GM18858 (cell line): Measurements from ENCODE around the gene NUBP2.

Experiments
- ATAC-seq: cut with Tn5 transposase; IDR thresholded peaks from one replicate; pipeline ENCODE4 v1.9.1; 2021; ENCODE audit not compliant: unreplicated experiment

The NUBP2 gene, protein sequence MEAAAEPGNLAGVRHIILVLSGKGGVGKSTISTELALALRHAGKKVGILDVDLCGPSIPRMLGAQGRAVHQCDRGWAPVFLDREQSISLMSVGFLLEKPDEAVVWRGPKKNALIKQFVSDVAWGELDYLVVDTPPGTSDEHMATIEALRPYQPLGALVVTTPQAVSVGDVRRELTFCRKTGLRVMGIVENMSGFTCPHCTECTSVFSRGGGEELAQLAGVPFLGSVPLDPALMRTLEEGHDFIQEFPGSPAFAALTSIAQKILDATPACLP

DNA sequence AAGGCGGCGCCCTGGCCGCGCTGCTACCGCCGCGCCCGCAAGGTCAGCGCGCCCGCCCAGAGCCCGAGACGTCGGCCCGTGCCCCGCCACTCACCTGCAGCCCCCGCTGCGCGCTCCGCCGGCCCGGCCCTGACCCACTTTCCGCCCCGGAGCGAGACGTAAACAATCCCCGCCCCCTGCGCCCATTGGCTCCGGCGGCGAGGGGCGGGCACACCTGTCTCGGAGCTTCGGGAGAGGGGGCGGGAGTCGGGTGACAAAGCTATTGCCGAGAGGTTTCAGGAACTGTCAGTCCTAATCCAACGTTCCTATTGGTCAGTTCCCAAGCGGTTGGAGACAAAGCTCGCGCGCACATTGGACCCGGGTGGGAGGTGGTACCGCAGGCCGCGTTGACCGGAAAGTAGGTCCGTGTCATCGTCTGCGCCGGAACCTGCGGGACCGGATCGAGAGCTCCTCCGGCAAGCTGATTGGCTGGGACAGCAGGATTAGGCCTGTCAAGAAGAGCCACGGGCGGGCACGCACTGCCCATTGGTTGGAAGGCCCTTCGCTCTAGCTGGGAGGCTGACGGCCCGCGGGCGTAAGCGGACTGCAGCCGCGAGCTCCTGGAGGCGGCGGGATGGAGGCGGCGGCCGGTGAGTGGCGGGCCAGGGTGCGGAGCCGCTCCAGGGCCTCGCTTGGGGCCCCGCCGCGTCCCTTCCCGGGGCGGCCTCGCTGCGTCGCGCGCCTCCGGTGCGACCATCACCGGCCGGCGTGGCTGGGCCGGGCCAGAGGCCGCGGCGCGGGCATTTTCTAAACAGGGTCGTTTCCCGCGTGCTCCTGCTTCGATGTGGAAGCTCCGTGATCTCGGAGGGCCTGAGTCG lies at the start of gene NUBP2, which contains the start of gene SPSB3:
TSS of gene NUBP2 (plus strand) at position 553 of the 857 bp plus-strand sequence. CDS start at position 614, 61 bp downstream.
TSS of gene SPSB3 (minus strand) at position 164 of the 857 bp plus-strand sequence. CDS start 1,088 bp downstream, outside the sequence.
- peak; percentile 75 for ATAC-seq

DNA sequence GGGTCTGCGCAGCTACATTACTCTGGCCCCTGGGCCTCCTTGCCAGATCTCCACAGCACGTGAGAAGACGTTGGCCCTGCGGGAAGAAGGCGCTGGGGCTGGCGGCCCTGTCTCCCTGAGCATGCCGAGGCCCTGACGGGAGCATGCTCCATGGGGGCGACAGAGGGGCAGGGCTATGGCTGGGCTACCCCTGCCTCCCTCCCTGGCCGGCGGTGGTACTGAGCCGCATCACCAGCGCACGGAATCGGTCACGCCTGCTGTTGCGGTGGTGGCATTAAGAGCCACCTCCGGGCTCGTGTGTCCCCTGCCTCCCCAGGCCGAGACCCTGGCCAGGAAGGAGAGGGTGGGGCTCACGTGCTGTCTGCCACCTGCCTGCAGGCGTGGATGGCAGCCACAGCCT lies 48.6 kb upstream of the NUBP2 start:
- no peak for ATAC-seq

DNA sequence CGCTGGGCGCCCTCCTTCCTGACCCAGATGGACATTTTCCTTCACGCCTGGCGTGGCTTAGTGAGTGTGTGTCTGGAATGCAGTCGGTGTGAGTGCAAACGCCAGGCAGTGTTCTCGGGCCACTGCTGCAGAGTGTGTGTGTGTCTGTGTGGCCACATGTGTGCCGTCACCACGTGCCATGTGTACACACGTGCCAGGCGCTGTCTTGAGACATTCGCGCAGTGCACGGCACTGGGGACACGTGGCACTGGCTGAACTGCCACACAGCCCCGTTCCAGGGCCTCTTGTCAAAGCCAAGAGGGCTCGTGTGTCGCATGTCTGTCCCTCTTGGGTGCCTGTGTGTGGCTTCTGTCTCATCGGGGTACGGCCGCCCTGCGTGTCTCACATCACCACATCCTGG lies 47.9 kb upstream of the NUBP2 start:
- ATAC-seq, result no peak

DNA sequence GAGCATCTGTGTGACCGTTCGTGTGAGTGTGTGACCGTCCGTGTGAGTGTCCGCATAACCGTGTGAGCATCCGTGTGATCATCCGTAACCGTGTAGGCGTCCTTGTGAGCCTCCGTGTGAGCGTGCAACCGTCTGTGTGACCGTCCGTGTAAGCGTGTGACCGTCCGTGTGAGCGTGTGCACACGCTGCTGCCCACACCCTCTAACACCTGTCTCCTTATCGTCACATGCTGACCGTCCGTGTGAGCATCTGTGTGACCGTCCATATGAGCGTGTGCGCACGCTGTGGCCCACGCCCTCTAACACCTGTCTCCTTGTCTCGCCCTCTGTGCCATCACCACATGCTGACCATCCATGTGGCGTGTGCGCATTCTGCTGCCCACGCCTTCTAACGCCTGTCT lies 42.5 kb upstream of the NUBP2 start:
- ATAC-seq, result no peak

DNA sequence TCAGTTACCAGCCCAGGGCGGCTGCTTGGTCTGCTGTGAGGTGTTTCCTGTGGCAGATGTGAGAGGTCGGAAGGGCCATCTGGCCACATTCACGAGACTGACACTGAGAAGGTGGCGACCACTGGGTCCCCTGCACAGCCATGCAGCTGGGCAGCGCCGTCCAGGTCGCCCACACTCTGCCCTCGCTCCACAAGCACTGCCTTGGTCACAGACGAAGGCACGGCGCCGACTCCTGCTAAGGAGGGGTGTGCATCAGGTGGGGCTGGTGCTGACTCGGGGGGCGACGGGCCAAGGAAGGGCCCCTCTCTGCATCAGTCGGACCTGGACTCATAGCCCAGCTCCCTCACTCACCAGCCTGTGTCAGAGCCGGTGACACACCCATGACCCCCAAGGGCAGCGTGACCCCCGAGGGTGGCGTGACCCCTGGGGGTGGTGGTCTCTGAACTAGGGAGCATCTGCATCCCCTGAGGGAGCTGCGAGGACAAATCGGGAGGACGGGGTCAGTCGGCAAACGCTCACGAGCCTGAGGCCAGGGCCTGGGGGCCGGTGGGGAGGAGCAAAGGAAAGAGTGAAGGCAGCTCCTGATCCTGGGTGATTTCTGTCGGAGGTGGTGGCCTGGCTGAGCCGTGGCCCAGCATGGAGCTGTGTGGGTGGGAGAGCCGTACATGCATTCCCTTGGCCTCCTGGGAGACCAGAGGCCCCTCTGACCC lies 41.8 kb upstream of the NUBP2 start:
- no peak for ATAC-seq

DNA sequence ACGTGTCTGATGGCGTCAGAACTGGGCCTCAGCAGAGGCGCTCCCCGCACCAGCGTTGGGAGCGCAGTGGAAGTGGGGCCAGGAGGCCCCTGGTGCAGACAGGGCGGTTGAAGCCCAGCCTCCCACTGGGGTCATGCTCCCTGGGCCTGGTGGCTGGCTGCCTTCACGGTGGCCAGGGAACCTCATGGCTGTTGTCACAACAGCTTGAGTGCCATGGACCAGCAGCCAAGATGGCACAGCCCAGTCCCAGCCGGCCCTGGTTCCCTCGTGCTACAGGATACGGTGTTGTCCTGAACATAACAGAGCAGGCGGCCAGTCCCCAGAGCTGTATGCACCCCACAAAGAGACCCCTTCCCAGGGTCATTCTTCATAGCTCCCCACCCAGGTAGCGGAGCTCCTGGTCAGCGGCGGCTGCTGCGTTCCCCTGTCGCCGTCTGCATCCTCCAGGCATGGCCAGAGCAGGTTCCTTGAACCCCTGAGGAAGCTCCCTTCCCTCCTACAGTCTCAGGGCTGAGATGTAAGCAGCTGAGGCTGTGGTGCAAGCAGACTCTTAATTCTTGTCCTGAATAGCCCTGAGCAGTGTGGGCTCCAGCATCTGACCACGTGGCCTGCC lies 41.1 kb upstream of the NUBP2 start:
- no peak for ATAC-seq

DNA sequence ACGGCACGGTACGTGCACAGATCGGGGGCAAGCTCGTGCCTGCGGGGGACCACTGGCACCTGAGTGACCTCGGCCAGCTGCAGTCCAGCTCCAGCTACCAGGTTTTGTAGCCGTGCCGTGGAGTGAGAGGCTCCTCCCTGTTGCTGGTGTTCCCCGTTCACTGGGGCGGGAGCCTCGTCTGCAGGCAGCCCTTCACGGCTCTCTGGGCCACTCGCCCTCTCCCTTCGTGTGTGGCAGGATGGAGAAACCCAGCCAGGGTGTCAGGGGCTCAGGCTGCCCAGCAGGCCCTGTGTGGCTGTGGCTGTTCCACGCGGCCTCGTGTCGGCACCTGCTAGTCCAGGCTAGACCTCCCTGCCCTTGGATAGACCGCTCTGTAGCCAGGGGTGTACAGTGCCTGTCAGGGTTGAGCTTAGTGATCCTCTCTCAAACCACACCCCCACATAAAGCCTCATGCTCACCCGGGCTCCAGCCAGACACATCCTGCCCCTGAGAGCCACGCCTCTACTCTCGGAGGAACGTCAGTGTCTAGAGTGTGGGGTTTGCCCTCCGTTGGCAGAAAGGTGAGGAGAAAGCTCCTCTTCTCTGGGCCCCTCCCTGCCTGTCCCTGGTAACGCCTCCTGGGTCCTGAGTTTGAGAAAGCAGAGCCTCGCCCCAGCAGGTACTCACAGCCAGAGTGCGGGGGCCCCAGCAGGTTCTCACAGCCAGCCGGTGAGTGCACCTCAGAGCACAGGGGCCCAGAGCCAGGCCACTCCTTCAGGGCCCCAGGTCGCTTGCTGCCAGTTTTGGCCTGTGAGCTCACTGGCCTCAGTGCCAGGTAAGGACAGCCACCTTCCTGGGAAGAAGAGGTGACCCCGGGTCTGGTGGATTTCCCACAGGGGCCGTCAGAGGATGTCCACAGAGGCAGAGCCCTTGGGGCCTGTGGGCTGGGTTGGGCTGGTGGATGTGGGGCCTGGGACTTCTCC lies 39.1 kb upstream of the NUBP2 start:
- no peak for ATAC-seq

DNA sequence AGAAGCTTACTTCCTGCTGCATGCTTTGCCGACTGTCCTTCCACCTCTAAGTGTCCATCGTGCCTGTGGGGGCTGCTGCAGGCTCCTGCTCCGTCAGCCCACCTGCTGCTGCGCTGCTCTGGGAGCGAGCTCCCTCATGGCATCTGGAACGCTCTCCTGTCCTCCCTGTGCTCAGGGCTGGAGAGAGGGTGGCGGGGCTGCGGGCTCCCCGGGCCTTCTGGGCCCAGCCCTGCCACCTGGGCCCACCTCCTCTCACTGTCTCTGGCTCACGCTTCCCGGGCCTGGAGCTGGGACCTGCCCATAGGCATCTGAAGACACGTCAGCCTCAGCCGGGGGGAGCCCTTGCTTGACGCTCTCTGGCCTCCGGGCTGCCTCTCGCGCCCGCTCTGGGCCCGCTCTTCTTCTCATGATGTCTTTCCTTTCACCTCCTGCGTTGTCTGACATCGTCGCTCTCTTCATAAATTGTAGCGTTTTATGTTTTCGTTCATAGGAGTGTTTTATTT lies 38.4 kb upstream of the NUBP2 start:
- no peak for ATAC-seq

DNA sequence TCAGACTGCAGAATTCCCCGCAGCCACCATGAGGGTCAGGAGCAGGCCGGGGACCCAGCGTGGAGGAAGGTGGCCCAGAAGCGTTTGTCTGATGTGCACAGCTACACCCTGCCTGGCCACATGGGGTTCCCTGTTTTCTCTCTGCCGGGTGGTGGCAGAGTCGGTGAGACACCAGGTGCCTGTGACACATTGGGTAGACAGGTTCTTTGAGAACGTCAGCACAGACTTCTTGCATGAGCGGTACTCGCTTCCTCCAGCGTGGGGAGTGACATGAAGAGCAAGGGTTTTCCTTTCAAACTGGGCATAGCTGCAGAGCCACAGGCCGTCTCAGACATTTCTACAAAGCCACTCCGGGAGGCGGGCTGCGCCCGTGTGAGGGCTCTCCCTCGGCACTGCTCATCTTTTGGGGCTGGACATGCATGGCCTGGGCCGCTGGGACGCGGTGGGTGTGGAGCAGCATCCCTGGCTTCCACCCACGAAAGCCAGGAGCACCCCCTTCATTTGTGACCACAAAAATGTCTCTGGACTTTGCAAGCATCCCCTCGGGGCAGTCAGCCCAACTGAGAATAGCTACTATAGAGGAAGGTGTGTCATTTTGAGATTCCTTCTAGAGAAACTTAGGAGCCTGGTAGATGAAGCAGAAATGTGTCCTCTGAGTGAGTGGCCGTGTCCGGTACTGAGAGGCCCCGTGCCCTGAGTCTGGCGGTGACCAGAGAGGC lies 37.4 kb upstream of the NUBP2 start:
- no peak for ATAC-seq

DNA sequence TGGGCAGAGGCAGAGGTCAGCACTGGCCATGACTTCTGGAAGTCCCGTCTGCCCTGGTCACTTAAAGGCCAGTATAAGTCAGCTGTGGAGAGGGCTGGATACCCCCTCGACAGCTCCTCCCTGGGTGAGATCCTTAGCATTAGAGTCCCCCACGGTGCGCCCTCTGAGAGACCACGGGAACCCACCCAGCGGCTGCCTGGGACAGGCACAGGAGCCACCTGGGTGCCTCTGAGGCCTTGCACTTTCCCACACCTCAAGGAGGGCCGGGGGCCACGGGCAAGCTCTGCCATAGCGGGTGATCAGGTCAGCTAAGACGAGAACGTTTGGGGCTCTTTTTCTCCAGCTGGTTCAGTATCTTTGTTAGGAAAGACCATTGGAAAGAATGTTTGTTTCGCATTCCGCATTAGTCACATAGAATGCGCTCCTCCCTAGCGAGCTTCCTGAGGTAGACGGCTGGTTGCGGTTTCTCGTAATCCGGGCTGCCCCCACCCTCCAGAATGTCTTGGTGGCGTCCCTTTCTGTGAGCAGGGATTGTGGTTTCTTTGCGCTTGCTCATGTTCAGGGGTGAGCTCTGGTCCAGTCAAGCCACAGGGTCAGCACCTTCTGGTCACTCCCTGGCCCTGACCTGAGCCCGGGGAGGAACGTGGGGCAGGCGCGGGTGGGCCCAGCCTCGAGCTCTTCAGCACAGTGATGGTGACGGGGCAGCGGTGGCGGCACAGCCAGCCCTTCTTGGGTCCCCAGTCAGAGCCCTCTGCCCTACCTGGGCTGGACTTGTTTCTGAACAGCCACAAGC lies 36.7 kb upstream of the NUBP2 start:
- no peak for ATAC-seq

DNA sequence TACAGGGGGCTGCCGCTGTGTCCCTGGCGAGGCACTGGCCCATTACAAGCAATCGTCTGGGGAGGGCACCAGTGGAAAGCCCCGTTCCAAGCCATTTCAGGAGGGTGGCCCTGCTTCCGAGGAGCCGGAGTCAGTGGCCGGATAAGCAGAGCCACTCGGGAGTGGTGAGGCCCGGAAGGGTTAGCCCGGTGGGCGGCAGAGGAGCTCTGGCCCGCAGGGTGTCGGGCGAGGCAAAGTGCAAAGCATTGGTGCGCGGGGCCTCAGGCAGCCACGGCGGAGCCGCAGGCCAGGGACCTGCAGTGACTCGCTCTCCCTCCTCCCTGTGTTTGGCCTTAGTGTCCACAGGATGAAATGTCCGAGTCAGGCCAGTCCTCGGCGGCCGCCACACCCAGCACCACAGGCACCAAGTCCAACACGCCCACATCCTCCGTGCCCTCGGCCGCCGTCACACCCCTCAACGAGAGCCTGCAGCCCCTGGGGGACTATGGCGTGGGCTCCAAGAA lies 36.0 kb upstream of the NUBP2 start:
- no peak for ATAC-seq

DNA sequence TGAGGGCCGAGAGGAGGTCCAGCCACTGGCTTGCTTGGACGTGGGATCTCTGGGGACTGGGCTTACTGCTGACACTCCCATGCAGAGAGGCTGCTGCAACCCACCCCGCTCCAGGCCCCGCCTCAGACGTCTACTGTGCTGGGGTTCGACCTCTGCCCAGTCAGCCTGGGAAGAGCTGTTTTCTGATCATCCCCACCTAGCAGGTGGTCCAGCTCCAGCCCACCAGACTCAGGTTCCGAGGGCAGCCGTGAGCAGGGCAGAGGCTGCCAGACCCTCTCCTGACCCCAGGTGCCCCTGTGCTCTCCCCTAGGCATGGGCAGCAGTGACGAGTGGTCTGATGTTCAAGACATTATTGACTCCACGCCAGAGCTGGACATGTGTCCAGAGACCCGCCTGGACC lies 34.8 kb upstream of the NUBP2 start:
- no peak for ATAC-seq

DNA sequence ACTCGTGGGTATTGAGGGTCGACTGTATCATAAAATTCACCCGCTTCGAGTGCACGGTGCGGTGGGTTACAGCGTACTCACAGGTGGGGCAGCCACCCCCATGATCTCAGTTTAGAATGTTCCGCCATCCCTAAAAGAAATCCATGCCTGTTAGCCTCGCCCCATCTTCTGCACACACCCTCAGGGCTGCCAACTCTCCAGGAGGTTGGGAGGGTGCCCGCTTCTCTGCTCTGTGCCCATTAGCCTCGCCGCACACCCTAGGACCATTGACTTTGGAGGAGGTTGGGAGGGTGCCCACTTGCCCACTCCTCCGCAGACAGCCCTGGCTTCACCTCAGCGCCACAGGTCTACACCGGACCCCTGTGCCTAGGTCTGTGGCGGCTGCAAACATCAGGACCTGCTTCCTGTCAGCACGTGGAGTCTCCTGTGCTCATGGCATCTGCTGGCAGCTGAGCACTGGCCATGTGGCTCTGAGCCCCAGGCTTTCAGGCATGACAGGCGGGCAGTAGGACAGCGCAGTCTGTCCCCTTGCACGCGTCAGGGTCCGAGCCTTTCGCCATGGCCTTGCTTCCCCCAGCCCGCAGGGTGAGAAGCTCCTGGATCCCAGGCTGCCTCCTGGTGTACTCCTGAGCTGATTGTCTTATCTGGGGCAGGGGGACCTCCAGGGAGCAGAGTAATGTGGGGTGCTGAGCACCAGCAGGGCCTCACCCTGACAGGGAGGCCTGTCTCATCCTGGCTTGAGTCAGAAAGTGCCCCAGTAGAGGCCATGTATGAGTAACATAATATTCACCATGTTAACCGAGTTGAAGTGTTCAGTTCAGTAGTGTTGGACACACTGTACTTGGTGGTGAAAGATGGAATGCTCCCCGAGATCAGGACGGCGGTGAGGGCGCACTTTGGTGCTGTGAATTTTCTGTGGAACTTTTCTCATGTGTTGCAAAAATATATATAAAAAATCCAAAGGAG lies 33.3 kb upstream of the NUBP2 start:
- no peak for ATAC-seq

DNA sequence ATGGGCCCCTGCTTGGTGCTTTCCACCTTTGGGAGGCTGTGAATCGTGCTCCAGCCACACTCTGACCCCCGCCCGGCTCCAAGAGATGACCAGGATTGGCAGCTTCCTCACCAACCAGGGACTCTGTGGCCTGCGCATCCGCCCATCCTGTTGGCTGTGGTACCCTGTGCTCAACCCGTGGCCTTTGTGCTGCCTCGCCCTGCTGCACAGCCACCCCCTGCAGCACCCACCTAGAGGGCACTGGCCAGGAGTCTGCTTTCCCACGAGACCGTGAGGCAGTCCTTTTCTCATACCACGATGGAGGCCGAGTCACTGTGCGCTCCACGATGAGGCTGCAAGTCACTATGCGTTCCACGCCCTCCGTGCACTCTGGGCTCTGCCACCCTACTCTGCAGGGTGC lies 30.8 kb upstream of the NUBP2 start:
- no peak for ATAC-seq

DNA sequence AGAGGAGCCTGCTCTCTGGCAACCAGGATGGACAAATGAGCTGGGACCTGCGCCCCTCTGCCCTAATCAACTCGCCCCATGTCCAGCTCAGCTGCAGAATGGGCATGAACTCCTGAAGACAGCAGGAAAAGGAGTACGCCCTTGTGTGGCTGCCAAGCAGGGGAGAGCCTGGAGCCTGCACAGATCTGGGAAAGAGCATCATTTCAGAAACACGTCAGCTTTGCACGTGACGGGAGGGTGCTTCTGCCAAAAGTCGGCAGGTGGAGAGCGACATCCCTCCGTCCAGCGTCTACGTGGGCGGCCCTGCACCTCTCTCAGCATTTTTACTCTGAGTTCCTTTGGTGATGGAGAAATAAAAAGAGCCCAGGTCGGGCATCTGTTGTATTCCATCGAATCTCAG lies 29.9 kb upstream of the NUBP2 start:
- ATAC-seq, result no peak

DNA sequence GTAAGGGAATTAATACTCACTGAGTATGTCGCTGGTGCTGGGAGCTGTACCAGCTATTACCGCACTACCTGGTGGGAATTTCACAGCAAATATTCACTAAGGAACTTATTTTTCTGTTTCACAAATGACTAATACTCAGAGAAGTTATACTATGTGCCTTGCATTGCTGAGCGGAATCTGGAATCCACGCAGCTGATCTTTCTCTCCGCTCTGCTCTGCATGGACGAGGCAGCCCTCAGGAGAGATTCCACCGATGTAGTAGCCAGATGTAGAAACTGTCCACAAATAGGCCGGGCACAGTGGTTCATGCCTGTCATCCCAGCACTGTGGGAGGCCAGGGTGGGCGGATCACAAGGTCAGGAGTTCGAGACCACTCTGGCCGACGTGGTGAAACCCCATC lies 28.6 kb upstream of the NUBP2 start:
- ATAC-seq, result no peak
